SH-SY5Y (cell line): ENCODE measurements around the gene EFHD1.

Experiments used
- GATA2 ChIP-seq: IDR thresholded peaks from 2 replicates; pipeline ENCODE4 v1.6.1; 2011; ENCODE audit warnings: mild to moderate bottlenecking, low read depth, low read length
- GATA3 ChIP-seq: IDR thresholded peaks from 2 replicates; pipeline ENCODE4 v1.6.1; 2011; ENCODE audit warnings: low read depth, mild to moderate bottlenecking, low read length, moderate library complexity

GRCh38 chr2:232588031-232588430 lies 45.4 kb upstream of the EFHD1 start:
- no peak for TF ChIP-seq GATA2
- no peak for TF ChIP-seq GATA3
